ENCODE measurements around the gene KLHL29. TPM values are rescaled to one million over a fixed set of nuclear protein-coding genes. Genes with fewer than 3 reads are reported as not detected.

Gene KLHL29
- total RNA-seq, 1 experiment from 2014 or later = 2.6 TPM

GRCh38 chr2:23454501-23455120 is 69.6 kb downstream of the KLHL29 start:
- intact Hi-C loops (cut with micrococcal nuclease) = no loop called here
- CTCF ChIA-PET = interaction anchor here (0.6 to 0.7 kb wide), 2 partner anchors 50 to 168 kb away, joined by 3 to 6 read pairs; no protein-coding TSS in a partner anchor
- BruUV-seq (replicated peaks) = no TSS peak
- TF ChIP-seq EZH2phosphoT487 (IDR thresholded peaks at IDR 0.05; ENCODE audit: borderline replicate concordance, low read length) (no peak), CTCF (conservative IDR thresholded peaks at IDR 0.05; ENCODE audit: low read depth, low read length) (no peak), EZH2 (IDR thresholded peaks at IDR 0.05; ENCODE audit: low read length, unreplicated experiment) (no peak)
- DNase-seq (no peak), ATAC-seq (no peak)
- no peak overlapping the region for H3K27ac ChIP-seq (ENCODE audit: low read length)
- no peak overlapping the region for H3K9ac ChIP-seq (ENCODE audit: low read length)
- H2AFZ ChIP-seq (ENCODE audit: low read length) = no peak overlapping the region
- H4K20me1 ChIP-seq (ENCODE audit: low read length) = no peaks in the 10 kb centered on the region
- H3K36me3 ChIP-seq (ENCODE audit: low read depth, low read length) = no peaks in the 10 kb centered on the region
- no peaks in the 10 kb centered on the region for H3F3A ChIP-seq (ENCODE audit: low read length, unreplicated experiment)
- H3K4me3 ChIP-seq (ENCODE audit: low read length) = no peak overlapping the region
- POLR2A ChIA-PET (ENCODE audit: unreplicated experiment) = no interaction called here
- no peak overlapping the region for H3K4me2 ChIP-seq (ENCODE audit: low read length)
- no peaks in the 10 kb centered on the region for H3K79me2 ChIP-seq (ENCODE audit: low read length)
- no peaks in the 10 kb centered on the region for H3K9me2 ChIP-seq (replicated peaks; ENCODE audit: low read length)
- no peaks in the 10 kb centered on the region for H3K9me3 ChIP-seq (ENCODE audit: low read length)
- peaks cover 10% of the 10 kb centered on the region for H3K4me1 ChIP-seq (ENCODE audit: insufficient read depth, low read length)
- no peaks in the 10 kb centered on the region for H3K27me3 ChIP-seq (ENCODE audit: low read length)

- Histone ChIP-seq H3K9me2 (replicated peaks; ENCODE audit: low read length) (no peaks in the 10 kb centered on the region), H3K4me2 (ENCODE audit: low read length) (no peak overlapping the region), H3K4me1 (ENCODE audit: insufficient read depth, low read length) (peaks cover 10% of the 10 kb centered on the region), H3K79me2 (ENCODE audit: low read length) (no peaks in the 10 kb centered on the region), H2AFZ (ENCODE audit: low read length) (no peak overlapping the region), H3K9ac (ENCODE audit: low read length) (no peak overlapping the region), H3K9me3 (ENCODE audit: low read length) (no peaks in the 10 kb centered on the region), H4K20me1 (ENCODE audit: low read length) (no peaks in the 10 kb centered on the region), H3K4me3 (ENCODE audit: low read length) (no peak overlapping the region), H3K36me3 (ENCODE audit: low read depth, low read length) (no peaks in the 10 kb centered on the region), H3K27ac (ENCODE audit: low read length) (no peak overlapping the region), H3K27me3 (ENCODE audit: low read length) (no peaks in the 10 kb centered on the region), H3F3A (ENCODE audit: low read length, unreplicated experiment) (no peaks in the 10 kb centered on the region)
- ChIA-PET POLR2A (ENCODE audit: unreplicated experiment) (no interaction called here), CTCF (no interaction called here)
- no peak for ATAC-seq
- BruUV-seq (replicated peaks) = no TSS peak
- intact Hi-C loops (cut with micrococcal nuclease) = no loop called here
- TF ChIP-seq EZH2 (IDR thresholded peaks at IDR 0.05; ENCODE audit: low read length, unreplicated experiment) = no peak
- TF ChIP-seq CTCF (conservative IDR thresholded peaks at IDR 0.05; ENCODE audit: low read depth, low read length) = no peak
- TF ChIP-seq EZH2phosphoT487 (IDR thresholded peaks at IDR 0.05; ENCODE audit: borderline replicate concordance, low read length) = no peak
- DNase-seq = no peak
Observed at GRCh38 chr2:23456396-23456795, 71.4 kb downstream of the KLHL29 start.

GRCh38 chr2:23456881-23457760 is 72.1 kb downstream of the KLHL29 start:
- CTCF ChIA-PET = no interaction called here
- Histone ChIP-seq H3K79me2 (ENCODE audit: low read length) (no peaks in the 10 kb centered on the region), H3K4me1 (ENCODE audit: insufficient read depth, low read length) (peaks cover 10% of the 10 kb centered on the region), H4K20me1 (ENCODE audit: low read length) (no peaks in the 10 kb centered on the region), H3K9me2 (replicated peaks; ENCODE audit: low read length) (no peaks in the 10 kb centered on the region), H3K9me3 (ENCODE audit: low read length) (no peaks in the 10 kb centered on the region), H2AFZ (ENCODE audit: low read length) (no peak overlapping the region), H3K9ac (ENCODE audit: low read length) (no peak overlapping the region), H3F3A (ENCODE audit: low read length, unreplicated experiment) (no peaks in the 10 kb centered on the region), H3K27ac (ENCODE audit: low read length) (no peak overlapping the region), H3K27me3 (ENCODE audit: low read length) (no peaks in the 10 kb centered on the region), H3K4me2 (ENCODE audit: low read length) (no peak overlapping the region), H3K36me3 (ENCODE audit: low read depth, low read length) (no peaks in the 10 kb centered on the region), H3K4me3 (ENCODE audit: low read length) (no peak overlapping the region)
- TF ChIP-seq EZH2phosphoT487 (IDR thresholded peaks at IDR 0.05; ENCODE audit: borderline replicate concordance, low read length) (no peak), EZH2 (IDR thresholded peaks at IDR 0.05; ENCODE audit: low read length, unreplicated experiment) (no peak), CTCF (conservative IDR thresholded peaks at IDR 0.05; ENCODE audit: low read depth, low read length) (no peak)
- POLR2A ChIA-PET (ENCODE audit: unreplicated experiment) = no interaction called here
- ATAC-seq = peak; percentile 42; the same call in 1 of the 2 replicates
- BruUV-seq (replicated peaks) = no TSS peak
- intact Hi-C loops (cut with micrococcal nuclease) = no loop called here
- DNase-seq = peak; percentile 27
